ENCODE measurements around the gene CCM2L. TPM values are rescaled to one million over a fixed set of nuclear protein-coding genes. Genes with fewer than 3 reads are reported as not detected.

CCM2L gene
- polyA plus RNA-seq, 1 donor (not counting 4 experiments of a cell fraction or from before 2014, with no cell fraction given) = not detected

DNA sequence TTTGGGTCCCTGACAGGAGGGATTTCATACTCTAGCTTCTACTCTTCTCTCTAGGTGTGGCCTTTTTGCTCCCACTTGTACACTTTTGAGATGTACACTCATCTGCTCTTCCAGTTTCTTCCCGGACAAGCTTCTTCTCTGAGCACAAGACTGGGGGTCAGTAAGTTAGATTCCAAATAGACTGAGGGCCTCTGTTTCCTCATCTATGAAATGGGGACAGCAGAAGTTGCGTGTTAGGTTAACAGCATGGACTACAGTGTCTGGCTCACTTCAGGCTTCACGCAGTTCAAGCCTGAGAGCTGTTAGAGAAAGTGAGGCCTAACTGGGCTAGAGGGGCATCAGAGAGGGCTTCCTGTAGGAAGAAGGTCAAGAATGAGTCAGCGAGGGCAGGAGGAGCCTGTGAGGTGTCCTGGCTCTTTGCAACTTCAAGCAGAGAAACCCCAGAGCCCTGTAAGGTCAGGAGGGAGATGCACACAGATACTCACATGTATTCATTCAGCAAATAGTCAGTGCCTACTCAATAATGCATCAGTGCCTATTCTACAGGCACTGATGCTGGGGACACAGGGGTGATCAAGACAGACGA lies 21.7 kb upstream of the CCM2L start:
- H3K9me1 ChIP-seq (ENCODE audit: control insufficient read depth, extremely low read depth, insufficient read depth, low read length) = no peaks in the 10 kb centered on the region
- TF ChIP-seq EZH2 (IDR thresholded peaks at IDR 0.05; ENCODE audit: low read length) = no peak
- TF ChIP-seq, protein P1, sequence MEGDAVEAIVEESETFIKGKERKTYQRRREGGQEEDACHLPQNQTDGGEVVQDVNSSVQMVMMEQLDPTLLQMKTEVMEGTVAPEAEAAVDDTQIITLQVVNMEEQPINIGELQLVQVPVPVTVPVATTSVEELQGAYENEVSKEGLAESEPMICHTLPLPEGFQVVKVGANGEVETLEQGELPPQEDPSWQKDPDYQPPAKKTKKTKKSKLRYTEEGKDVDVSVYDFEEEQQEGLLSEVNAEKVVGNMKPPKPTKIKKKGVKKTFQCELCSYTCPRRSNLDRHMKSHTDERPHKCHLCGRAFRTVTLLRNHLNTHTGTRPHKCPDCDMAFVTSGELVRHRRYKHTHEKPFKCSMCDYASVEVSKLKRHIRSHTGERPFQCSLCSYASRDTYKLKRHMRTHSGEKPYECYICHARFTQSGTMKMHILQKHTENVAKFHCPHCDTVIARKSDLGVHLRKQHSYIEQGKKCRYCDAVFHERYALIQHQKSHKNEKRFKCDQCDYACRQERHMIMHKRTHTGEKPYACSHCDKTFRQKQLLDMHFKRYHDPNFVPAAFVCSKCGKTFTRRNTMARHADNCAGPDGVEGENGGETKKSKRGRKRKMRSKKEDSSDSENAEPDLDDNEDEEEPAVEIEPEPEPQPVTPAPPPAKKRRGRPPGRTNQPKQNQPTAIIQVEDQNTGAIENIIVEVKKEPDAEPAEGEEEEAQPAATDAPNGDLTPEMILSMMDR (optimal IDR thresholded peaks at IDR 0.05 in 1 of 3, IDR thresholded peaks at IDR 0.05 in 1 of 3, conservative IDR thresholded peaks at IDR 0.05 in 1 of 3; ENCODE audit: extremely low read depth in 1 of 3, insufficient read depth in 2 of 3, low read length in 3 of 3) = no peak
- no peaks in the 10 kb centered on the region for H3K9me3 ChIP-seq (ENCODE audit: control insufficient read depth, low read depth, low read length)
- no peak overlapping the region for H3K27ac ChIP-seq (ENCODE audit: control insufficient read depth, insufficient read depth, low read length)
- H3K4me2 ChIP-seq (ENCODE audit: control insufficient read depth, extremely low read depth, insufficient read depth, low read depth, low read length) = no peak overlapping the region
- H2AFZ ChIP-seq (ENCODE audit: control insufficient read depth, low read length) = no peak overlapping the region
- dilution Hi-C loops (cut with MboI; ENCODE audit: extremely low pct_ligation_motif_present, low sequenced_read_pairs) = no loop called here
- FAIRE-seq (no peak), DNase-seq (ENCODE audit: low read depth, low spot score) (no peak)
- H3K79me2 ChIP-seq (ENCODE audit: control insufficient read depth, insufficient read depth, low read length) = no peaks in the 10 kb centered on the region
- H3K4me3 ChIP-seq (ENCODE audit: control insufficient read depth in 2 of 3, extremely low read depth in 1 of 3, insufficient read depth in 2 of 3, low read depth in 1 of 3, low read length in 3 of 3) = no peak overlapping the region
- H3K27me3 ChIP-seq (ENCODE audit: control insufficient read depth, extremely low read depth, insufficient read depth, low read length) = peaks cover 7% of the 10 kb centered on the region
- H3K36me3 ChIP-seq (ENCODE audit: control insufficient read depth in 2 of 2, extremely low read depth in 1 of 2, insufficient read depth in 2 of 2, low read length in 2 of 2) = no peaks in the 10 kb centered on the region
- H3K9ac ChIP-seq (ENCODE audit: control insufficient read depth, extremely low read depth, insufficient read depth, low read length) = no peak overlapping the region
- H4K20me1 ChIP-seq (ENCODE audit: control insufficient read depth, extremely low read depth, insufficient read depth, low read length) = no peaks in the 10 kb centered on the region
- no peaks in the 10 kb centered on the region for H3K4me1 ChIP-seq (ENCODE audit: control insufficient read depth, extremely low read depth, insufficient read depth, low read length)

DNA sequence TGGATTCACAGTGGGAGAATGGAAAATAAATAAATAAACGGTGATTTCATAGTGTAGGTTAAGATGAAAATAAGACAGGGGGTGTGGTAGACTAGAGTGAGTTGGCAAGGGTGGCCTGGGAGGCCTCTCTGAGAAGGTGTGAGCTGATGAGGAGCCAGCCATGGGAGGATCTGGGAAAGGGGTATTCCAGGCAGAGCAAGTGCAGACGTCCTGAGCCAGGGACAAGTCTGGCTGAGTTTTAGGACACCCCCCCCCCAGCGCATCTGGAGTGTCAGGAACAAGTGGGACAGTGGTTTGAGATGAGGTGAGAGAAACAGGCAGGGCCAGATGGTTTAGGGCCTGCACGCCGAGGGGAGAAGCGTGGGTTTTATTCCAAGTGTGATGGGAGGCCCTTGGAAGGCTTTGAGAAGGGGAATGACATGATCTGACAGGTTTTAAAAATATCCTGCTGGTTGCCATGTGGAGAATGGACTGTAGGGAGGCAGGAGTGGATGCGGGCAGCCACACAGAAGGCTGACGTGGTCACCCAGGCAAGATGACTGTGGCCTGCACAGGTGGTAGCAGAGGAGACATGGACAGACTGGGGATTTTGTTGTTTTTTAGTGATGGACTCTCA lies 21.1 kb upstream of the CCM2L start:
- H3K9me1 ChIP-seq (ENCODE audit: control insufficient read depth, extremely low read depth, insufficient read depth, low read length) = no peaks in the 10 kb centered on the region
- no peaks in the 10 kb centered on the region for H4K20me1 ChIP-seq (ENCODE audit: control insufficient read depth, extremely low read depth, insufficient read depth, low read length)
- FAIRE-seq (no peak), DNase-seq (ENCODE audit: low read depth, low spot score) (no peak)
- no peaks in the 10 kb centered on the region for H3K36me3 ChIP-seq (ENCODE audit: control insufficient read depth in 2 of 2, extremely low read depth in 1 of 2, insufficient read depth in 2 of 2, low read length in 2 of 2)
- H3K79me2 ChIP-seq (ENCODE audit: control insufficient read depth, insufficient read depth, low read length) = no peaks in the 10 kb centered on the region
- H3K4me2 ChIP-seq (ENCODE audit: control insufficient read depth, extremely low read depth, insufficient read depth, low read depth, low read length) = no peak overlapping the region
- dilution Hi-C loops (cut with MboI; ENCODE audit: extremely low pct_ligation_motif_present, low sequenced_read_pairs) = no loop called here
- no peaks in the 10 kb centered on the region for H3K4me1 ChIP-seq (ENCODE audit: control insufficient read depth, extremely low read depth, insufficient read depth, low read length)
- H3K4me3 ChIP-seq (ENCODE audit: control insufficient read depth in 2 of 3, extremely low read depth in 1 of 3, insufficient read depth in 2 of 3, low read depth in 1 of 3, low read length in 3 of 3) = no peak overlapping the region
- no peak overlapping the region for H2AFZ ChIP-seq (ENCODE audit: control insufficient read depth, low read length)
- no peaks in the 10 kb centered on the region for H3K9me3 ChIP-seq (ENCODE audit: control insufficient read depth, low read depth, low read length)
- peaks cover 13% of the 10 kb centered on the region for H3K27me3 ChIP-seq (ENCODE audit: control insufficient read depth, extremely low read depth, insufficient read depth, low read length)
- no peak overlapping the region for H3K27ac ChIP-seq (ENCODE audit: control insufficient read depth, insufficient read depth, low read length)
- no peak for TF ChIP-seq EZH2 (IDR thresholded peaks at IDR 0.05; ENCODE audit: low read length)
- TF ChIP-seq, protein P1 (optimal IDR thresholded peaks at IDR 0.05 in 1 of 3, IDR thresholded peaks at IDR 0.05 in 1 of 3, conservative IDR thresholded peaks at IDR 0.05 in 1 of 3; ENCODE audit: extremely low read depth in 1 of 3, insufficient read depth in 2 of 3, low read length in 3 of 3) = no peak
- H3K9ac ChIP-seq (ENCODE audit: control insufficient read depth, extremely low read depth, insufficient read depth, low read length) = no peak overlapping the region
